ENCODE measurements around the gene CELF1.
"Not testable (repeated sequence)": the region's sequence is repeated elsewhere in the genome, so short reads cannot be mapped to it uniquely, and the experiment has no call there.

CELF1 gene

GRCh38 chr11:47572715-47573255 lies 19.9 kb upstream of the CELF1 start:
- no peak for DNase-seq

GRCh38 chr11:47571895-47572294 lies 19.0 kb upstream of the CELF1 start:
- no peak for DNase-seq

- no peak for DNase-seq
These were observed 18.4 kb upstream of the CELF1 start for GRCh38 chr11:47571357-47571729.

- DNase-seq = no peak
These were observed 17.9 kb upstream of the CELF1 start for GRCh38 chr11:47570651-47571356.

GRCh38 chr11:47569646-47570045 lies 16.7 kb upstream of the CELF1 start:
- DNase-seq = no peak

GRCh38 chr11:47566149-47566698 lies 13.3 kb upstream of the CELF1 start:
- no peak for DNase-seq

- DNase-seq = peak; percentile 55
These were observed 12.6 kb upstream of the CELF1 start, which contains the start of gene PTPMT1 for GRCh38 chr11:47565340-47566148. Gene PTPMT1 (plus strand): TSS chr11:47565599. CDS start chr11:47565623, 24 bp downstream.

GRCh38 chr11:47564933-47565339 lies 12.0 kb upstream of the CELF1 start:
- no peak for DNase-seq

GRCh38 chr11:47564366-47564765 lies 11.4 kb upstream of the CELF1 start:
- DNase-seq = not testable (repeated sequence)

- DNase-seq = not testable (repeated sequence)
These were observed 9.5 kb upstream of the CELF1 start for GRCh38 chr11:47562393-47562792.

- DNase-seq = no peak
These were observed 7.5 kb upstream of the CELF1 start for GRCh38 chr11:47560426-47560825.

GRCh38 chr11:47558695-47559094 lies 5.8 kb upstream of the CELF1 start:
- no peak for DNase-seq

- DNase-seq = not testable (repeated sequence)
These were observed 4.1 kb upstream of the CELF1 start for GRCh38 chr11:47557004-47557403.

GRCh38 chr11:47553406-47553743 lies 443 bp upstream of the CELF1 start:
- DNase-seq = no peak

GRCh38 chr11:47552056-47552565 lies 821 bp downstream of the CELF1 start:
- peak; percentile 18 for DNase-seq

- DNase-seq = no peak
These were observed 1.8 kb downstream of the CELF1 start for GRCh38 chr11:47551086-47551485.

GRCh38 chr11:47550288-47551047 lies 2.5 kb downstream of the CELF1 start:
- no peak for DNase-seq

GRCh38 chr11:47546274-47546673 lies 6.7 kb downstream of the CELF1 start:
- DNase-seq = not testable (repeated sequence)

GRCh38 chr11:47545298-47545697 lies 7.6 kb downstream of the CELF1 start:
- DNase-seq = no peak

- DNase-seq = no peak
These were observed 11.9 kb downstream of the CELF1 start for GRCh38 chr11:47541070-47541469.

- no peak for DNase-seq
These were observed 13.3 kb downstream of the CELF1 start for GRCh38 chr11:47539681-47540039.

GRCh38 chr11:47538741-47539565 lies 14.0 kb downstream of the CELF1 start:
- peak; percentile 75 for DNase-seq
